SK-N-SH (cell line): ENCODE measurements around the gene MRPL14. TPM values are rescaled to one million over a fixed set of nuclear protein-coding genes. Genes with fewer than 3 reads are reported as not detected.

ENCODE experiments used
- CTCF ChIA-PET: fragments of 300-600, 350-600 bp; formaldehyde crosslinking; extraction: SDS; loops from one replicate; lab custom pipeline; 2021; lab: Yijun Ruan, JAX
- POLR2A ChIA-PET: fragments of 350-600 bp; sonication (Branson Sonifier 250); formaldehyde crosslinking; extraction: SDS; loops from one replicate; lab custom pipeline; 2020; ENCODE audit warnings: antibody characterized with exemption, inconsistent platforms; lab: Yijun Ruan, JAX
- DNase-seq: peaks from one replicate; pipeline ENCODE4 v3.0.0; 2012
- H2AFZ ChIP-seq: fragments of 200-600 bp; sonication (generic); 2 replicates; pipeline ENCODE4 v1.8.1; 2016; ENCODE audit warnings: antibody characterized with exemption, mild to moderate bottlenecking, low read depth
- H3F3A ChIP-seq: fragments of 200-600 bp; sonication (generic); replicated peaks from 2 replicates; pipeline ENCODE3; 2016; ENCODE audit warnings: antibody characterized with exemption, mild to moderate bottlenecking; ENCODE audit not compliant: insufficient read depth
- H3K27ac ChIP-seq, 2 experiments: fragments of 200-500 bp in 1 of 2; fragments of 200-600 bp in 1 of 2; sonication (Bioruptor generic) in 1 of 2; sonication (generic), shearing (Covaris generic) in 1 of 2; 2 replicates each; pipeline versions ENCODE4 v1.5.1 to v1.6.1; 2014 to 2016; ENCODE audit warnings: low read depth in 2 of 2, inconsistent platforms in 1 of 2, low read length in 1 of 2, mild to moderate bottlenecking in 1 of 2, mixed read lengths in 1 of 2
- H3K27me3 ChIP-seq: fragments of 200-600 bp; sonication (generic), shearing (Covaris generic); 2 replicates; pipeline ENCODE4 v1.6.1; 2016; ENCODE audit warnings: mixed run types; ENCODE audit not compliant: insufficient read depth
- H3K36me3 ChIP-seq, 2 experiments: fragments of 200-500 bp in 1 of 2; fragments of 200-600 bp in 1 of 2; sonication (Bioruptor generic) in 1 of 2; sonication (generic) in 1 of 2; replicated peaks in 1 of 2; 2 replicates each; pipeline versions ENCODE3 to v1.5.1; 2014 to 2016; ENCODE audit warnings: low read length in 1 of 2, mild to moderate bottlenecking in 1 of 2; ENCODE audit not compliant: insufficient read depth in 2 of 2, control insufficient read depth in 1 of 2
- H3K4me1 ChIP-seq, 2 experiments: fragments of 200-500 bp in 1 of 2; fragments of 200-600 bp in 1 of 2; sonication (Bioruptor generic) in 1 of 2; sonication (generic), shearing (Covaris generic) in 1 of 2; 2 replicates each; pipeline versions ENCODE4 v1.5.1 to v1.6.1; 2014 to 2016; ENCODE audit warnings: low read depth in 1 of 2, low read length in 1 of 2, mixed run types in 1 of 2; ENCODE audit not compliant: insufficient read depth in 2 of 2, control insufficient read depth in 1 of 2
- H3K4me2 ChIP-seq: fragments of 200-600 bp; sonication (generic), shearing (Covaris generic); 2 replicates; pipeline ENCODE4 v1.6.1; 2017; ENCODE audit warnings: mixed run types
- H3K4me3 ChIP-seq, 2 experiments: fragments of 200-500 bp in 1 of 2; fragments of 200-600 bp in 1 of 2; sonication (Bioruptor generic) in 1 of 2; sonication (generic), shearing (Covaris generic) in 1 of 2; 2 replicates each; pipeline versions ENCODE4 v1.5.1 to v1.8.1; 2014 to 2016; ENCODE audit warnings: low read depth in 2 of 2, inconsistent platforms in 1 of 2, low read length in 1 of 2, mild to moderate bottlenecking in 1 of 2, mixed read lengths in 1 of 2, moderate library complexity in 1 of 2
- H3K79me2 ChIP-seq: fragments of 200-600 bp; sonication (generic); 2 replicates; pipeline ENCODE4 v1.8.1; 2017; ENCODE audit warnings: mild to moderate bottlenecking; ENCODE audit not compliant: insufficient read depth
- H3K9ac ChIP-seq: fragments of 200-600 bp; sonication (generic); 2 replicates; pipeline ENCODE4 v1.6.1; 2017; ENCODE audit warnings: mixed run types
- H3K9me2 ChIP-seq: fragments of 200-600 bp; sonication (generic); 2 replicates; pipeline ENCODE4 v1.6.1; 2017; ENCODE audit warnings: mixed run types
- H3K9me3 ChIP-seq: fragments of 200-600 bp; sonication (generic); 2 replicates; pipeline ENCODE4 v1.6.1; 2017; ENCODE audit warnings: mixed run types, mild to moderate bottlenecking, moderate library complexity
- H4K20me1 ChIP-seq: fragments of 200-600 bp; sonication (generic); 2 replicates; pipeline ENCODE4 v1.6.1; 2017; ENCODE audit warnings: mild to moderate bottlenecking, mixed run types; ENCODE audit not compliant: insufficient read depth
- CTCF ChIP-seq: fragments of 200-600 bp; sonication (generic); IDR thresholded peaks from 2 replicates; pipeline ENCODE4 v1.6.1; 2017; ENCODE audit warnings: antibody characterized with exemption, mild to moderate bottlenecking, moderate library complexity
- ELF1 ChIP-seq: IDR thresholded peaks from 2 replicates; pipeline ENCODE4 v1.4.0; 2012
- FOSL2 ChIP-seq: IDR thresholded peaks from 2 replicates; pipeline ENCODE4 v1.4.0; 2012; ENCODE audit warnings: low read depth, mild to moderate bottlenecking, moderate library complexity, borderline replicate concordance
- MXI1 ChIP-seq: IDR thresholded peaks from 2 replicates; pipeline ENCODE4 v1.6.1; 2012; ENCODE audit warnings: mild to moderate bottlenecking, low read depth, low read length, improper control_type of control experiment
- POLR2AphosphoS5 ChIP-seq: IDR thresholded peaks from 2 replicates; pipeline ENCODE4 v1.6.1; 2012; ENCODE audit warnings: low read depth, low read length
- RAD21 ChIP-seq: IDR thresholded peaks from 2 replicates; pipeline ENCODE4 v1.6.1; 2012; ENCODE audit warnings: mild to moderate bottlenecking, low read length
- REST ChIP-seq: IDR thresholded peaks from 2 replicates; pipeline ENCODE4 v1.6.1; 2012; ENCODE audit warnings: mild to moderate bottlenecking, low read depth, low read length, moderate library complexity
- SMC3 ChIP-seq: IDR thresholded peaks from 2 replicates; pipeline ENCODE4 v1.6.1; 2012; ENCODE audit warnings: low read depth, low read length, improper control_type of control experiment
- TCF12 ChIP-seq: IDR thresholded peaks from 2 replicates; pipeline ENCODE4 v1.4.0; 2012
- TEAD4 ChIP-seq: IDR thresholded peaks from 2 replicates; pipeline ENCODE4 v1.4.0; 2012; ENCODE audit warnings: mild to moderate bottlenecking, borderline replicate concordance; ENCODE audit not compliant: insufficient read depth
- WGBS: methylation state at CpG from one replicate; pipeline ENCODE4 v1.1.6; 2017; ENCODE audit warnings: low lambda C conversion rate; 5-methylcytosine and 5-hydroxymethylcytosine counted together
- polyA plus RNA-seq, 3 experiments: library from polyadenylated mRNA; depleted of rRNA; stranded (reverse); fragments of >200 nt; gene quantifications; 2 replicates each; pipeline ENCODE4 v1.2.3, GENCODE V29; 2012
- TF ChIP-seq, protein P1 (sequence below): IDR thresholded peaks from 2 replicates; pipeline ENCODE4; 2012

MRPL14 gene
- polyA plus RNA-seq, 1 of the 3 experiments (the other 2 are of a cell fraction), result 97.0 TPM

DNA sequence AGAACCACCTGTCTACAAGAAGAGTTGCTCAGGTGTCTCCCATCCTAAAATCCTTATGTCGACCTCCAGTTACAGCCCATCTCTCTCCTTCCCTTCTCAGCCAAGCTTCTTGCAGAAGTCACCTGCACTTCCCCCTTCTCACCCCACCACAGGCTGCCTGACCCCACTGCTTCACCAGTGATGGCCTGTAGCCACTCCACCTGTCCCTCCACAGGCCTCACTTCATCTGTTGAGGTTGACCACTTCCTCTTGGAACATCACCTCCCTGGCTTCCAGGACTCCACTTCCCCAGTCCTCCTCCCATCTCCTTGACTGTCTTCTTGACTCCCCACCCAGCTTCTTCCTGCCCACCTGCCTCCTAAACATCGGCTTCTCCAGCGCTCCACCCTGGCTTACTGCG is 25.4 kb downstream of the MRPL14 start:
- POLR2A ChIA-PET, result no interaction called here

More for the DNA sequence above, 25.4 kb downstream of the MRPL14 start:
- Histone ChIP-seq H3K27me3 (no peaks in the 10 kb centered on the region), H3K4me2 (no peak overlapping the region), H3K4me1 (no peaks in the 10 kb centered on the region; a peak in 1 of 4 replicates), H3F3A (peaks cover 11% of the 10 kb centered on the region), H3K27ac (no peak overlapping the region), H3K9me3 (no peaks in the 10 kb centered on the region), H3K9me2 (no peaks in the 10 kb centered on the region), H3K4me3 (no peak overlapping the region), H3K36me3 (peaks cover 13 to 20% of the 10 kb centered on the region in 2 experiments), H3K9ac (no peak overlapping the region), H2AFZ (no peak overlapping the region), H4K20me1 (peaks cover 4% of the 10 kb centered on the region; the same call in 1 of the 2 replicates), H3K79me2 (peaks cover 5% of the 10 kb centered on the region; the same call in 1 of the 2 replicates)
- CTCF ChIA-PET, result interaction anchor here (1.8 to 9.2 kb wide), 4 partner anchors 10 to 133 kb away, joined by 4 to 158 read pairs (median 89); partner anchors contain the start of gene CAPN11
- TF ChIP-seq REST (no peak), FOSL2 (no peak), POLR2AphosphoS5 (no peak), SMC3 (no peak), RAD21 (no peak), MXI1 (no peak), ELF1 (no peak), TEAD4 (no peak), TCF12 (no peak), CTCF (no peak)
- TF ChIP-seq, protein P1, sequence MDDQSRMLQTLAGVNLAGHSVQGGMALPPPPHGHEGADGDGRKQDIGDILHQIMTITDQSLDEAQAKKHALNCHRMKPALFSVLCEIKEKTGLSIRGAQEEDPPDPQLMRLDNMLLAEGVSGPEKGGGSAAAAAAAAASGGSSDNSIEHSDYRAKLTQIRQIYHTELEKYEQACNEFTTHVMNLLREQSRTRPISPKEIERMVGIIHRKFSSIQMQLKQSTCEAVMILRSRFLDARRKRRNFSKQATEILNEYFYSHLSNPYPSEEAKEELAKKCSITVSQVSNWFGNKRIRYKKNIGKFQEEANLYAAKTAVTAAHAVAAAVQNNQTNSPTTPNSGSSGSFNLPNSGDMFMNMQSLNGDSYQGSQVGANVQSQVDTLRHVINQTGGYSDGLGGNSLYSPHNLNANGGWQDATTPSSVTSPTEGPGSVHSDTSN, result no peak
- no peak for DNase-seq
- WGBS, result 100% methylated on average over 4 of the region's 4 CpGs
